B cell (primary cell): Measurements from ENCODE around the gene HLX. TPM values are rescaled to one million over a fixed set of nuclear protein-coding genes. Genes with fewer than 3 reads are reported as not detected.
A peak's percentile ranks its signal among the peaks of the same experiment; 100 is the strongest.

Experiments
- ATAC-seq: fragments of 200-7000 bp; cut with Tn5 transposase; one replicate; pipeline ENCODE4 v1.10.0; 2021; ENCODE audit warnings: low read depth, mild to moderate bottlenecking, moderate number of reproducible peaks, moderate library complexity
- CTCF ChIA-PET: fragments of 350-600 bp; sonication (Branson Sonifier 250); formaldehyde crosslinking; loops from one replicate; lab custom pipeline; 2021; ENCODE audit warnings: antibody characterized with exemption, inconsistent platforms; lab: Charles Lee
- POLR2A ChIA-PET: fragments of 350-600 bp; sonication (Branson Sonifier 250); formaldehyde crosslinking; loops from one replicate; lab custom pipeline; 2021; ENCODE audit warnings: antibody characterized with exemption; lab: Charles Lee
- DNase-seq: peaks from one replicate; pipeline ENCODE4 v3.0.0; 2013
- H2AFZ ChIP-seq: 2 replicates; pipeline ENCODE4 v1.6.1; 2012; ENCODE audit warnings: mild to moderate bottlenecking, low read depth, low read length; ENCODE audit not compliant: insufficient read depth, poor library complexity, severe bottlenecking
- H3K27ac ChIP-seq, 2 donors: 1 replicate in 1 of 2; 2 replicates in 1 of 2; pipeline ENCODE4 v1.5.1; 2012 to 2013; ENCODE audit warnings: low read length in 2 of 2, mild to moderate bottlenecking in 2 of 2, moderate library complexity in 1 of 2
- H3K27me3 ChIP-seq, 4 experiments: fragments of 200-600 bp in 1 of 4; sonication (generic) in 1 of 4; replicated peaks in 1 of 4; 1 replicate in 2 of 4; 2 replicates in 2 of 4; pipeline versions ENCODE4 v1.6.1 to v1.7.0; 2013 to 2016; ENCODE audit warnings: low read length in 3 of 4, mild to moderate bottlenecking in 2 of 4, mixed read lengths in 1 of 4, moderate library complexity in 1 of 4; ENCODE audit not compliant: insufficient read depth in 4 of 4, control insufficient read depth in 3 of 4; ENCODE audit errors: control extremely low read depth in 1 of 4
- H3K36me3 ChIP-seq, 2 experiments: replicated peaks in 1 of 2; 1 replicate in 1 of 2; 2 replicates in 1 of 2; pipeline versions ENCODE4 v1.6.1 to v1.7.1; 2013; ENCODE audit warnings: low read length in 1 of 2; ENCODE audit not compliant: insufficient read depth in 2 of 2, control insufficient read depth in 1 of 2; ENCODE audit errors: control extremely low read depth in 1 of 2, extremely low read depth in 1 of 2
- H3K4me1 ChIP-seq, 2 donors: fragments of 200-600 bp in 1 of 2; sonication (generic) in 1 of 2; 1 replicate in 1 of 2; 2 replicates in 1 of 2; pipeline versions ENCODE4 v1.5.1 to v1.6.1; 2013 to 2017; ENCODE audit warnings: low read length in 2 of 2; ENCODE audit not compliant: control insufficient read depth in 2 of 2, insufficient read depth in 2 of 2
- H3K4me2 ChIP-seq: replicated peaks from 2 replicates; pipeline ENCODE3; 2012; ENCODE audit warnings: mild to moderate bottlenecking, low read depth, low read length; ENCODE audit not compliant: poor library complexity, severe bottlenecking
- H3K4me3 ChIP-seq, 5 experiments: fragments of 200-600 bp in 1 of 5; sonication (generic) in 1 of 5; 1 replicate in 3 of 5; 2 replicates in 2 of 5; pipeline versions ENCODE4 v1.5.1 to v1.7.0; 2011 to 2016; ENCODE audit warnings: low read length in 4 of 5, mild to moderate bottlenecking in 4 of 5, low read depth in 2 of 5, control low read depth in 1 of 5, moderate library complexity in 1 of 5; ENCODE audit not compliant: insufficient read depth in 1 of 5; ENCODE audit errors: control extremely low read depth in 1 of 5, extremely low read depth in 1 of 5
- H3K79me2 ChIP-seq: fragments of 200-600 bp; sonication (generic); one replicate; pipeline ENCODE4 v1.6.0; 2016; ENCODE audit warnings: low read length; ENCODE audit not compliant: control insufficient read depth, insufficient read depth
- H3K9ac ChIP-seq: fragments of 200-600 bp; sonication (generic); 2 replicates; pipeline ENCODE4 v1.6.1; 2017; ENCODE audit warnings: mild to moderate bottlenecking, low read length, moderate library complexity
- H3K9me3 ChIP-seq, 3 donors: one replicate each; pipeline versions ENCODE4 v1.6.1 to v1.7.1; 2013; ENCODE audit warnings: low read length in 2 of 3; ENCODE audit not compliant: control insufficient read depth in 2 of 3, insufficient read depth in 1 of 3; ENCODE audit errors: control extremely low read depth in 1 of 3
- H4K20me1 ChIP-seq: 2 replicates; pipeline ENCODE4 v1.6.0; 2012; ENCODE audit warnings: mild to moderate bottlenecking, low read length; ENCODE audit not compliant: insufficient read depth, control insufficient read depth, poor library complexity, severe bottlenecking
- H3K27ac Mint-ChIP-seq: one replicate; pipeline ENCODE4 v1.8.0; 2021; ENCODE audit warnings: mixed read lengths
- H3K27me3 Mint-ChIP-seq: one replicate; pipeline ENCODE4 v1.8.0; 2021; ENCODE audit warnings: mixed read lengths
- H3K4me1 Mint-ChIP-seq: one replicate; pipeline ENCODE4 v1.8.0; 2021; ENCODE audit warnings: mixed read lengths
- H3K4me3 Mint-ChIP-seq: one replicate; pipeline ENCODE4 v1.8.0; 2021; ENCODE audit warnings: mixed read lengths
- H3K9me3 Mint-ChIP-seq: one replicate; pipeline ENCODE4 v1.8.0; 2022; ENCODE audit warnings: mixed read lengths; ENCODE audit not compliant: insufficient read depth
- CTCF ChIP-seq: fragments of 200-600 bp; IDR thresholded peaks from one replicate; pipeline ENCODE4 v1.8.0; 2022; ENCODE audit warnings: antibody characterized with exemption, mild to moderate bottlenecking
- EZH2 ChIP-seq: IDR thresholded peaks from 2 replicates; pipeline ENCODE4 v1.6.1; 2012; ENCODE audit warnings: borderline replicate concordance, low read depth, mild to moderate bottlenecking, moderate library complexity, low read length; ENCODE audit not compliant: insufficient read depth, poor library complexity, severe bottlenecking
- WGBS: methylation state at CpG from one replicate; pipeline ENCODE4 v1.1.5; 2013; ENCODE audit warnings: missing lambda C conversion rate; ENCODE audit not compliant: insufficient coverage; 5-methylcytosine and 5-hydroxymethylcytosine counted together
- intact Hi-C: fragments of 100-400 bp; cut with micrococcal nuclease; formaldehyde crosslinking; loops from one replicate; pipeline ENCODE4 v1.10.0; 2022
- polyA plus RNA-seq: library from polyadenylated mRNA; depleted of rRNA; stranded (reverse); fragments of >200 nt; gene quantifications from 2 replicates; pipeline ENCODE4 v1.2.3, GENCODE V29; 2012
- total RNA-seq, 2 donors: library from RNA; stranded (reverse); fragments of 120-200 nt in 1 of 2; gene quantifications; 1 replicate in 1 of 2; 2 replicates in 1 of 2; pipeline versions ENCODE4 v1.2.3 to v1.2.4, GENCODE V29; 2013 to 2022

The HLX gene
- total and polyA plus RNA-seq, 2 donors (not counting 1 experiment from before 2014, with no cell fraction given): 3.4 to 9.1 TPM

DNA sequence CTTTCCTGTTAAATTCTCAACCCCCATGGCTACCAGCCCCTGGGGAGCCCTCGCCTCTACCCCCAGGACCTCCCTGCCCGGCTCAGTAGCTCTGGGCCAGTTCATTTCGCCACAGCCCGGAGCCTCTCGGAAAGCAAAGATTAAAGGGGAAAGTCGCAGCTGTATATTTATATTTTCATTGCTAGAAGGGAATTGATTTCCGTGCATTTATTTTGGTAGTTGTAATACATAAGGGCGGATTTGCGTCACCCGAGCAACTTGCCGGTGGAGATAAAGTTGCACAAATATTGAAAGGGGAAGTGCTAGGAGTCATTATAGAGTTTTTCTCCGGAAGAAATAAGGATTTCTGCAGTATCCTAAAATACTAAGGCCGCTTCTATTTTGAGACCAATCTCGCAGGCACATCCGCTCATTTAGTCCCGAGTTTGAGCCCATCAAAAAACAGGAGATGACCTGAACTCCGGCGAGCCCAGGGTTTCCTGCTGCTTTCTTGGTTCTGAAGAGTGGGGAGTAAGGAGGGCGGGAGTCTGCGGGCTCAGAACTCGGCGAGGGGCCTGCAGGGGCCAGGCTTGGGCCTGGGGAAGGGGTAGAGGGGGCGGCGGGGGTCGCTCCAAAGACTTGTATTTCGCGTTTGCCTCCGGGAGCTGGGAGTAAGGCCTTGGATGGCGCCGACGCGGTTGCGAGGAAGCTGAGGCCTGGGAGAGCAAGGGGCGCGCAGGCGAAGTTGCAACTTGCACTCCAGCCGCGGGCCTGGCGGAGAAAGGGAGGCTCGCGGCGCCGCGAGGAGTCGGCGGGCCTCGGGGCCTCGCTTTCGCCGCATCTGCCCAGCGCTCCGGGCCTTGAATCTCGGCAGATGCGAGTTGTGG lies 2.5 kb upstream of the HLX start:
- ATAC-seq (no peak), DNase-seq (peak; percentile 68)
- Histone ChIP-seq H3K27ac (peak overlapping the region; percentile 30 to 66), H3K4me3 (peak overlapping the region; percentile 47 to 84 (median 57)), H3K9ac (peak overlapping the region; percentile 77), H3K36me3 (no peaks in the 10 kb centered on the region), H4K20me1 (no peaks in the 10 kb centered on the region), H3K79me2 (no peaks in the 10 kb centered on the region), H2AFZ (peak overlapping the region; percentile 81), H3K9me3 (peaks cover 0 to 23% (median 0%) of the 10 kb centered on the region in 3 donors), H3K4me2 (peak overlapping the region; percentile 94), H3K4me1 (peaks cover 42 to 54% of the 10 kb centered on the region in 2 donors), H3K27me3 (peaks cover 0 to 47% (median 21%) of the 10 kb centered on the region in 4 experiments)
- Mint-ChIP-seq H3K27me3 (peaks cover 10% of the 10 kb centered on the region), H3K4me1 (peaks cover 52% of the 10 kb centered on the region), H3K4me3 (peak overlapping the region; percentile 89), H3K9me3 (no peaks in the 10 kb centered on the region), H3K27ac (peak overlapping the region; percentile 94)
- 7% methylated on average over 46 of the region's 54 CpGs for WGBS
- no peak for TF ChIP-seq EZH2
- no peak for TF ChIP-seq CTCF
- intact Hi-C loops: loop anchor here (5.0 to 10.0 kb wide), 4 partner anchors 281 to 1702 kb away; partner anchors contain the start of genes DUSP10 and LYPLAL1
- ChIA-PET CTCF (interaction anchor here (1.0 to 8.3 kb wide), 14 partner anchors 10 to 1578 kb away, joined by 3 to 259 read pairs (median 8); no protein-coding TSS in a partner anchor), POLR2A (interaction anchor here (1.3 kb wide), 1 partner anchor 327 kb away, joined by 3 read pairs; no protein-coding TSS in a partner anchor)
